ENCODE measurements around the gene SLC47A1. TPM values are rescaled to one million over a fixed set of nuclear protein-coding genes. Genes with fewer than 3 reads are reported as not detected.

SLC47A1 gene
- total and polyA plus RNA-seq, 2 of the 8 experiments (the other 6 are each of a cell fraction or from before 2014, with no cell fraction given): 1.5 to 3.6 TPM

GRCh38 chr17:19551165-19551564 lies 17.5 kb downstream of the SLC47A1 start (continued):
- TF ChIP-seq BRCA1 (IDR thresholded peaks at IDR 0.05; ENCODE audit: low read depth, low read length): no peak
- TF ChIP-seq KDM4A (IDR thresholded peaks at IDR 0.05; ENCODE audit: low read depth, low read length, severe bottlenecking): no peak
- TF ChIP-seq CTBP2 (IDR thresholded peaks at IDR 0.05; ENCODE audit: borderline replicate concordance, insufficient read depth, insufficient read length, low read length): no peak

Measured in H1 (cell line).